H1 (cell line): ENCODE results near the gene DLG5. TPM values are rescaled to one million over a fixed set of nuclear protein-coding genes. Genes with fewer than 3 reads are reported as not detected.

Experiments used
- CTCF ChIA-PET: fragments of 300-600 bp; sonication (Branson Sonifier 250); formaldehyde crosslinking; loops from one replicate; lab custom pipeline; 2021; ENCODE audit not compliant: partially characterized antibody; lab: Charles Lee
- POLR2A ChIA-PET: fragments of 300-600 bp; sonication (Branson Sonifier 250); formaldehyde crosslinking; loops from one replicate; lab custom pipeline; 2021; ENCODE audit warnings: inconsistent platforms; ENCODE audit not compliant: partially characterized antibody; lab: Charles Lee
- DNase-seq, 2 experiments: peaks; one replicate each; pipeline versions ENCODE4 v3.0.0 to v3.0.0-alpha.2; 2010 to 2022; ENCODE audit warnings: low spot score in 2 of 2, low read depth in 1 of 2, mixed read lengths in 1 of 2
- FAIRE-seq: peaks from 2 replicates; lab custom pipeline; 2011; peaks lifted over from hg19 to GRCh38; lab: Jason Lieb, UNC
- H2AFZ ChIP-seq: 2 replicates; pipeline ENCODE4 v1.8.1; 2012; ENCODE audit warnings: low read length, inconsistent platforms
- H2AK5ac ChIP-seq: 2 replicates; pipeline ENCODE4 v1.6.1; 2013; ENCODE audit warnings: low read depth, low read length
- H2BK120ac ChIP-seq: replicated peaks from 2 replicates; pipeline ENCODE3; 2013; ENCODE audit warnings: low read depth, low read length, inconsistent platforms
- H2BK12ac ChIP-seq: 2 replicates; pipeline ENCODE4 v1.6.1; 2013; ENCODE audit warnings: low read depth, low read length
- H2BK15ac ChIP-seq: 2 replicates; pipeline ENCODE4 v1.6.1; 2013; ENCODE audit warnings: low read length
- H2BK20ac ChIP-seq: 2 replicates; pipeline ENCODE4 v1.6.1; 2013; ENCODE audit warnings: low read length
- H2BK5ac ChIP-seq: 2 replicates; pipeline ENCODE4 v1.6.1; 2013; ENCODE audit warnings: low read depth, low read length
- H3K14ac ChIP-seq: 2 replicates; pipeline ENCODE4 v1.6.1; 2013; ENCODE audit warnings: inconsistent platforms; ENCODE audit not compliant: insufficient read length
- H3K18ac ChIP-seq: 2 replicates; pipeline ENCODE4 v1.6.1; 2013; ENCODE audit warnings: low read length; ENCODE audit errors: extremely low read depth
- H3K23ac ChIP-seq: 2 replicates; pipeline ENCODE4 v1.6.1; 2013; ENCODE audit warnings: inconsistent platforms; ENCODE audit not compliant: insufficient read length
- H3K23me2 ChIP-seq: 2 replicates; pipeline ENCODE4 v1.6.1; 2013; ENCODE audit warnings: low read depth, low read length
- H3K27ac ChIP-seq: 2 replicates; pipeline ENCODE4 v1.6.1; 2011; ENCODE audit warnings: low read depth, low read length, inconsistent platforms
- H3K27me3 ChIP-seq, 4 experiments: replicated peaks in 1 of 4; 1 replicate in 1 of 4; 2 replicates in 3 of 4; pipeline versions ENCODE4 v1.6.1 to v1.8.1; 2011 to 2013; ENCODE audit warnings: low read length in 3 of 4, mild to moderate bottlenecking in 3 of 4, inconsistent platforms in 2 of 4, mixed read lengths in 2 of 4, moderate library complexity in 1 of 4; ENCODE audit not compliant: control insufficient read depth in 3 of 4, insufficient read depth in 3 of 4; ENCODE audit errors: extremely low read depth in 1 of 4
- H3K36me3 ChIP-seq, 4 experiments: 2 replicates each; pipeline versions ENCODE4 v1.6.1 to v1.8.1; 2011 to 2013; ENCODE audit warnings: mild to moderate bottlenecking in 4 of 4, low read length in 3 of 4, moderate library complexity in 2 of 4, control low read depth in 1 of 4, inconsistent platforms in 1 of 4; ENCODE audit not compliant: insufficient read depth in 4 of 4, control insufficient read depth in 2 of 4
- H3K4ac ChIP-seq: replicated peaks from 2 replicates; pipeline ENCODE3; 2013; ENCODE audit warnings: low read length, low read depth, mixed read lengths, inconsistent platforms; ENCODE audit not compliant: insufficient read length
- H3K4me1 ChIP-seq, 4 experiments: replicated peaks in 1 of 4; 1 replicate in 1 of 4; 2 replicates in 3 of 4; pipeline versions ENCODE4 v1.6.1 to v1.8.1; 2011 to 2013; ENCODE audit warnings: low read length in 3 of 4, inconsistent platforms in 2 of 4, mixed read lengths in 1 of 4; ENCODE audit not compliant: insufficient read depth in 4 of 4, control insufficient read depth in 3 of 4
- H3K4me2 ChIP-seq, 2 experiments: 2 replicates each; pipeline versions ENCODE4 v1.6.1 to v1.8.1; 2011 to 2013; ENCODE audit warnings: low read depth in 2 of 2, low read length in 2 of 2, control low read depth in 1 of 2, inconsistent platforms in 1 of 2, mild to moderate bottlenecking in 1 of 2; ENCODE audit not compliant: insufficient read depth in 1 of 2
- H3K4me3 ChIP-seq, 4 experiments: fragments of 200-600, 300-600 bp in 1 of 4; sonication (generic), shearing (Covaris generic), sonication (Bioruptor Twin) in 1 of 4; 2 replicates each; pipeline versions ENCODE4 v1.5.1 to v1.8.1; 2011 to 2016; ENCODE audit warnings: low read length in 4 of 4, low read depth in 3 of 4, control low read depth in 2 of 4, inconsistent platforms in 2 of 4, mild to moderate bottlenecking in 2 of 4, mixed read lengths in 1 of 4, moderate library complexity in 1 of 4; ENCODE audit not compliant: insufficient read depth in 2 of 4; ENCODE audit errors: extremely low read depth in 1 of 4
- H3K56ac ChIP-seq: replicated peaks from 2 replicates; pipeline ENCODE3; 2013; ENCODE audit warnings: low read depth, mild to moderate bottlenecking, mixed read lengths, low read length, inconsistent platforms; ENCODE audit not compliant: insufficient read length
- H3K79me1 ChIP-seq: 2 replicates; pipeline ENCODE4 v1.6.1; 2013; ENCODE audit warnings: low read depth, low read length, control low read depth
- H3K79me2 ChIP-seq, 2 experiments: 2 replicates each; pipeline versions ENCODE4 v1.6.1 to v1.8.1; 2012 to 2013; ENCODE audit warnings: low read length in 2 of 2, mild to moderate bottlenecking in 2 of 2, inconsistent platforms in 1 of 2; ENCODE audit not compliant: insufficient read depth in 2 of 2, control insufficient read depth in 1 of 2
- H3K9ac ChIP-seq, 4 experiments: replicated peaks in 1 of 4; 1 replicate in 1 of 4; 2 replicates in 3 of 4; pipeline versions ENCODE4 v1.6.1 to v1.8.1; 2011 to 2013; ENCODE audit warnings: low read depth in 3 of 4, low read length in 3 of 4, control low read depth in 2 of 4, mild to moderate bottlenecking in 2 of 4, moderate library complexity in 2 of 4, inconsistent platforms in 1 of 4; ENCODE audit errors: extremely low read depth in 1 of 4
- H3K9me3 ChIP-seq, 2 experiments: 2 replicates each; pipeline versions ENCODE4 v1.6.1 to v1.8.1; 2012 to 2013; ENCODE audit warnings: mild to moderate bottlenecking in 2 of 2, moderate library complexity in 2 of 2, control low read depth in 1 of 2, inconsistent platforms in 1 of 2, low read depth in 1 of 2, low read length in 1 of 2, mixed read lengths in 1 of 2; ENCODE audit not compliant: insufficient read depth in 2 of 2
- H4K20me1 ChIP-seq, 2 experiments: replicated peaks in 1 of 2; 2 replicates each; pipeline versions ENCODE3 to v1.8.1; 2011 to 2013; ENCODE audit warnings: inconsistent platforms in 2 of 2, low read length in 2 of 2, mild to moderate bottlenecking in 1 of 2; ENCODE audit not compliant: insufficient read depth in 2 of 2, control insufficient read depth in 1 of 2
- H4K5ac ChIP-seq: 2 replicates; pipeline ENCODE4 v1.6.1; 2013; ENCODE audit warnings: low read length, low read depth, mixed read lengths, inconsistent platforms; ENCODE audit not compliant: insufficient read length
- H4K8ac ChIP-seq: 2 replicates; pipeline ENCODE4 v1.8.0; 2013; ENCODE audit warnings: mild to moderate bottlenecking, moderate library complexity, low read length, inconsistent platforms; ENCODE audit not compliant: insufficient read depth; ENCODE audit errors: extremely low read depth
- H4K91ac ChIP-seq: replicated peaks from 2 replicates; pipeline ENCODE3; 2013; ENCODE audit warnings: low read length, mixed read lengths, inconsistent platforms; ENCODE audit not compliant: insufficient read length
- BACH1 ChIP-seq: IDR thresholded peaks from 2 replicates; pipeline ENCODE4 v1.6.1; 2012; ENCODE audit warnings: low read length, improper control_type of control experiment
- MAFK ChIP-seq: IDR thresholded peaks from 2 replicates; pipeline ENCODE4 v1.6.1; 2012; ENCODE audit warnings: low read depth, mild to moderate bottlenecking, improper control_type of control experiment, low read length
- RFX5 ChIP-seq: IDR thresholded peaks from 2 replicates; pipeline ENCODE4 v1.6.1; 2011; ENCODE audit warnings: low read depth, low read length, improper control_type of control experiment, borderline replicate concordance
- WGBS, 2 experiments: shearing (Covaris generic) in 1 of 2; methylation state at CpG; one replicate each; pipeline versions ENCODE4 v1.1.6 to v1.1.7; 2013 to 2015; ENCODE audit warnings: low lambda C conversion rate in 2 of 2, mixed read lengths in 2 of 2, inconsistent platforms in 1 of 2, low coverage in 1 of 2, missing lambda C conversion rate in 1 of 2; ENCODE audit not compliant: insufficient replicate concordance in 2 of 2, insufficient coverage in 1 of 2, insufficient read length in 1 of 2; ENCODE audit errors: extremely low coverage in 1 of 2, missing lambda C conversion rate in 1 of 2; 5-methylcytosine and 5-hydroxymethylcytosine counted together
- polyA plus RNA-seq, 7 experiments: library from polyadenylated mRNA; depleted of rRNA in 3 of 7; stranded (reverse) in 5 of 7; unstranded in 2 of 7; fragments of >200 nt in 5 of 7; fragments of 200-250 nt in 2 of 7; gene quantifications; 1 replicate in 5 of 7; 2 replicates in 1 of 7; 4 replicates in 1 of 7; pipeline versions ENCODE4 v1.2.1 to v1.2.3, GENCODE V29; 2011 to 2013; ENCODE audit warnings: missing spikeins in 2 of 7, mixed read lengths in 2 of 7
- total RNA-seq: library from RNA; stranded (reverse); fragmentation: NEBNext Ultra II Directional; extraction: Animal tissue kit (Norgen Biotek cat#: 25700); gene quantifications from 2 replicates; pipeline ENCODE4 v1.2.1, GENCODE V29; 2021

The DLG5 gene
- total and polyA plus RNA-seq, 2 of the 8 experiments (the other 6 are each of a cell fraction or from before 2014, with no cell fraction given), result 15.6 to 71.4 TPM

DNA sequence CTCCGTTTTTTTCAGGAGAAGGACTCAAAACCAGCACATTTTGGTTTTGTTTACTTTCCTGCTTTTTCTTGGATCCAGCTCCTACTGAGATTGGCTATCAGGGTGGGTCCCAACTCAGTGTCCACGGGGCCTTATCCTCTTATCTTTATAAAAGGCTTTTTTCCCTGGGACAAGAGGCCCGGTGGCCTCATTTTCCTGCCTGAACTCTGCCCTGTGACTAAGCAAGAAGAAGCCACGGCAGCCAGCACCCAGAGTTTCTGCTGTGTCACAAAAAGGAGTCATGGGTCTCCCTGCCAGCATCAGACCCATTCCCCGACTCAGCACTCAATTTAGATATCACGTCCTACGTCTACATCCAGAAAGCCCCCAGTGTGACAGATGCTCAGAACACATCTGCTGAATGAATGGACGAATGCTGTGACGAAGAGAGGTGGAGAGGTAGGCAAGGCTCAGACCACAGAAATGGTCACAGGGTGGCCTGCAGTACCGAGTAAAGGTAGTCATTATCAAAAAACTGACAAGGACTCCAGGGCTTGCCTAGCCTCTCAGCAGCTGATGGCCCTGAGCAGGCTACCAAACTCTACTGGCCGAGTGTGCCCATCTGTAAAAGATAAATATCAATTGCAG lies 16.7 kb downstream of the DLG5 start:
- H3K23me2 ChIP-seq, result no peaks in the 10 kb centered on the region
- H3K18ac ChIP-seq, result no peak overlapping the region
- POLR2A ChIA-PET, result interaction anchor here (0.7 to 2.7 kb wide), 5 partner anchors 10 to 246 kb away, joined by 3 to 8 read pairs (median 5); partner anchors contain the start of gene DLG5
- H3K23ac ChIP-seq, result no peak overlapping the region
- DNase-seq (no peak), FAIRE-seq (no peak)
- H3K14ac ChIP-seq, result no peak overlapping the region
- H2AK5ac ChIP-seq, result no peak overlapping the region
- no peak overlapping the region for H3K27ac ChIP-seq
- H3K79me1 ChIP-seq, result peaks cover 22% of the 10 kb centered on the region
- H4K91ac ChIP-seq, result no peak overlapping the region
- H2AFZ ChIP-seq, result no peak overlapping the region
- H2BK120ac ChIP-seq, result no peak overlapping the region
- H3K4me1 ChIP-seq, result peaks cover 0 to 6% (median 4%) of the 10 kb centered on the region in 4 experiments; a peak in 5 of 7 replicates
- H2BK15ac ChIP-seq, result no peak overlapping the region
- H2BK12ac ChIP-seq, result no peak overlapping the region
- H3K27me3 ChIP-seq, result no peaks in the 10 kb centered on the region
- no peak overlapping the region for H3K9ac ChIP-seq
- H3K4me3 ChIP-seq, result no peak overlapping the region
- CTCF ChIA-PET, result interaction anchor here (0.6 to 5.1 kb wide), 8 partner anchors 10 to 302 kb away, joined by 3 to 38 read pairs (median 6); no protein-coding TSS in a partner anchor
- H2BK5ac ChIP-seq, result no peak overlapping the region
- peaks cover 0 to 6% of the 10 kb centered on the region in 2 experiments for H4K20me1 ChIP-seq
- no peaks in the 10 kb centered on the region for H3K9me3 ChIP-seq
- no peak overlapping the region for H3K56ac ChIP-seq
- H3K4me2 ChIP-seq, result no peak overlapping the region
- no peak overlapping the region for H4K8ac ChIP-seq
- H3K36me3 ChIP-seq, result no peaks in the 10 kb centered on the region
- no peak overlapping the region for H3K4ac ChIP-seq
- no peak overlapping the region for H4K5ac ChIP-seq
- peaks cover 10 to 98% of the 10 kb centered on the region in 2 experiments for H3K79me2 ChIP-seq
- no peak overlapping the region for H2BK20ac ChIP-seq
- 87% methylated on average over 11 of the region's 11 CpGs; no CpG with 5 or more reads in 1 of the 2 experiments for WGBS, 2 experiments
- TF ChIP-seq MAFK (peak; percentile 29; the same call in 1 of the 2 replicates), RFX5 (no peak), BACH1 (peak; percentile 86)
